Gastroesophageal sphincter (tissue), 3 donors: ENCODE results near the gene HES3.

Experiments used
- CTCF ChIP-seq, 4 experiments: fragments of 200-600 bp in 2 of 4; fragments of 450-650 bp in 2 of 4; sonication (generic) in 1 of 4; IDR thresholded peaks; one replicate each; pipeline ENCODE4 v1.5.1; 2017 to 2019; ENCODE audit warnings: antibody characterized with exemption in 4 of 4, mild to moderate bottlenecking in 2 of 4, moderate library complexity in 2 of 4
- EP300 ChIP-seq: sonication (generic); formaldehyde crosslinking; IDR thresholded peaks from one replicate; pipeline ENCODE4 v1.6.1; 2017; ENCODE audit warnings: antibody characterized with exemption, mild to moderate bottlenecking
- POLR2A ChIP-seq, 2 donors: fragments of 450-650 bp; IDR thresholded peaks; one replicate each; pipeline ENCODE4 v1.6.1; 2017; ENCODE audit warnings: antibody characterized with exemption in 2 of 2, mild to moderate bottlenecking in 2 of 2, moderate library complexity in 1 of 2

GRCh38 chr1:6237093-6237492 lies 6.9 kb upstream of the HES3 start:
- TF ChIP-seq EP300 (no peak), CTCF (IDR thresholded peaks at IDR 0.05) (no peak), POLR2A (IDR thresholded peaks at IDR 0.05) (no peak)
